ENCODE results near the gene IRF7.
"Not testable (repeated sequence)": the region's sequence is repeated elsewhere in the genome, so short reads cannot be mapped to it uniquely, and the experiment has no call there.

The IRF7 gene

GRCh38 chr11:581342-581741 is 34.4 kb downstream of the IRF7 start:
- no peak overlapping the region for H3K27ac Mint-ChIP-seq
- H3K4me3 Mint-ChIP-seq, result peak overlapping the region; percentile 9
- no peaks in the 10 kb centered on the region for H3K27me3 Mint-ChIP-seq (ENCODE audit: low read depth)
- peaks cover 21% of the 10 kb centered on the region for H3K36me3 Mint-ChIP-seq (ENCODE audit: low read depth)
- no peaks in the 10 kb centered on the region for H3K9me3 Mint-ChIP-seq
- DNase-seq (ENCODE audit: low spot score), result no peak
- peaks cover 28% of the 10 kb centered on the region for H3K4me1 Mint-ChIP-seq (ENCODE audit: low read depth)

- Mint-ChIP-seq H3K9me3 (no peaks in the 10 kb centered on the region), H3K36me3 (ENCODE audit: low read depth) (peaks cover 17% of the 10 kb centered on the region), H3K4me3 (no peak overlapping the region), H3K27me3 (ENCODE audit: low read depth) (peaks cover 1% of the 10 kb centered on the region), H3K4me1 (ENCODE audit: low read depth) (peaks cover 26% of the 10 kb centered on the region), H3K27ac (peak overlapping the region; percentile 60)
- no peak for DNase-seq (ENCODE audit: low spot score)
Measured at GRCh38 chr11:579830-580601, 35.7 kb downstream of the IRF7 start.

GRCh38 chr11:578276-579035 is 37.3 kb downstream of the IRF7 start:
- peaks cover 5% of the 10 kb centered on the region for H3K27me3 Mint-ChIP-seq (ENCODE audit: low read depth)
- peaks cover 36% of the 10 kb centered on the region for H3K4me1 Mint-ChIP-seq (ENCODE audit: low read depth)
- peak overlapping the region; percentile 94 for H3K4me3 Mint-ChIP-seq
- peaks cover 11% of the 10 kb centered on the region for H3K36me3 Mint-ChIP-seq (ENCODE audit: low read depth)
- no peak overlapping the region for H3K27ac Mint-ChIP-seq
- DNase-seq (ENCODE audit: low spot score), result no peak
- no peaks in the 10 kb centered on the region for H3K9me3 Mint-ChIP-seq

- peaks cover 5% of the 10 kb centered on the region for H3K27me3 Mint-ChIP-seq (ENCODE audit: low read depth)
- peaks cover 36% of the 10 kb centered on the region for H3K4me1 Mint-ChIP-seq (ENCODE audit: low read depth)
- H3K9me3 Mint-ChIP-seq, result no peaks in the 10 kb centered on the region
Measured at GRCh38 chr11:577611-577894, 38.2 kb downstream of the IRF7 start.

GRCh38 chr11:576811-577610 is 38.7 kb downstream of the IRF7 start:
- Mint-ChIP-seq H3K36me3 (ENCODE audit: low read depth) (peaks cover 9% of the 10 kb centered on the region), H3K27me3 (ENCODE audit: low read depth) (peaks cover 5% of the 10 kb centered on the region), H3K4me3 (peak overlapping the region; percentile 94), H3K27ac (peak overlapping the region; percentile 88), H3K9me3 (no peaks in the 10 kb centered on the region), H3K4me1 (ENCODE audit: low read depth) (peaks cover 36% of the 10 kb centered on the region)
- DNase-seq (ENCODE audit: low spot score), result no peak

More at GRCh38 chr11:577611-577894, 38.2 kb downstream of the IRF7 start:
- peak overlapping the region; percentile 88 for H3K27ac Mint-ChIP-seq
- DNase-seq (ENCODE audit: low spot score), result no peak
- peak overlapping the region; percentile 94 for H3K4me3 Mint-ChIP-seq
- H3K36me3 Mint-ChIP-seq (ENCODE audit: low read depth), result peaks cover 11% of the 10 kb centered on the region

GRCh38 chr11:575996-576768 is 39.6 kb downstream of the IRF7 start, which contains the start of gene PHRF1:
Gene PHRF1, plus strand, starts transcription at chr11:576470. Its CDS starts 5,043 bp downstream, at chr11:581513.
- Mint-ChIP-seq H3K36me3 (ENCODE audit: low read depth) (peaks cover 6% of the 10 kb centered on the region), H3K4me3 (peak within 1 kb of the TSS; percentile 94), H3K27me3 (ENCODE audit: low read depth) (peaks cover 5% of the 10 kb centered on the region), H3K9me3 (no peaks in the 10 kb centered on the region), H3K27ac (peak within 1 kb of the TSS; percentile 100), H3K4me1 (ENCODE audit: low read depth) (peaks cover 34% of the 10 kb centered on the region)
- peak; percentile 93 for DNase-seq (ENCODE audit: low spot score)

- H3K4me1 Mint-ChIP-seq (ENCODE audit: low read depth), result peaks cover 32% of the 10 kb centered on the region
- H3K27ac Mint-ChIP-seq, result peak overlapping the region; percentile 67
- H3K36me3 Mint-ChIP-seq (ENCODE audit: low read depth), result peaks cover 6% of the 10 kb centered on the region
- H3K9me3 Mint-ChIP-seq, result no peaks in the 10 kb centered on the region
- peak overlapping the region; percentile 88 for H3K4me3 Mint-ChIP-seq
- no peak for DNase-seq (ENCODE audit: low spot score)
- peaks cover 5% of the 10 kb centered on the region for H3K27me3 Mint-ChIP-seq (ENCODE audit: low read depth)
Measured at GRCh38 chr11:575313-575995, 40.3 kb downstream of the IRF7 start.

- Mint-ChIP-seq H3K9me3 (no peaks in the 10 kb centered on the region), H3K4me3 (peak overlapping the region; percentile 88), H3K27me3 (ENCODE audit: low read depth) (peaks cover 5% of the 10 kb centered on the region), H3K36me3 (ENCODE audit: low read depth) (peaks cover 6% of the 10 kb centered on the region), H3K27ac (peak overlapping the region; percentile 67), H3K4me1 (ENCODE audit: low read depth) (peaks cover 31% of the 10 kb centered on the region)
- DNase-seq (ENCODE audit: low spot score), result no peak
Measured at GRCh38 chr11:574632-575312, 41.0 kb downstream of the IRF7 start.

GRCh38 chr11:574031-574570 is 41.6 kb downstream of the IRF7 start:
- H3K27ac Mint-ChIP-seq, result peak overlapping the region; percentile 23
- peaks cover 27% of the 10 kb centered on the region for H3K4me1 Mint-ChIP-seq (ENCODE audit: low read depth)
- not testable (repeated sequence) for H3K36me3 Mint-ChIP-seq (ENCODE audit: low read depth); H3K9me3 Mint-ChIP-seq; DNase-seq (ENCODE audit: low spot score); H3K27me3 Mint-ChIP-seq (ENCODE audit: low read depth)
- H3K4me3 Mint-ChIP-seq, result peak overlapping the region; percentile 88

- H3K4me1 Mint-ChIP-seq (ENCODE audit: low read depth), result peaks cover 22% of the 10 kb centered on the region
Measured at GRCh38 chr11:573146-573759, 42.5 kb downstream of the IRF7 start.

GRCh38 chr11:571802-572185 is 44.0 kb downstream of the IRF7 start:
- Mint-ChIP-seq H3K27ac (no peak overlapping the region), H3K4me1 (ENCODE audit: low read depth) (peaks cover 16% of the 10 kb centered on the region), H3K36me3 (ENCODE audit: low read depth) (peaks cover 6% of the 10 kb centered on the region), H3K27me3 (ENCODE audit: low read depth) (peaks cover 5% of the 10 kb centered on the region), H3K9me3 (no peaks in the 10 kb centered on the region), H3K4me3 (no peak overlapping the region)
- no peak for DNase-seq (ENCODE audit: low spot score)

More at GRCh38 chr11:573146-573759, 42.5 kb downstream of the IRF7 start:
- no peak for DNase-seq (ENCODE audit: low spot score)
- no peaks in the 10 kb centered on the region for H3K9me3 Mint-ChIP-seq
- peaks cover 5% of the 10 kb centered on the region for H3K27me3 Mint-ChIP-seq (ENCODE audit: low read depth)
- H3K4me3 Mint-ChIP-seq, result no peak overlapping the region
- H3K36me3 Mint-ChIP-seq (ENCODE audit: low read depth), result peaks cover 6% of the 10 kb centered on the region
- no peak overlapping the region for H3K27ac Mint-ChIP-seq

All from T-helper 2 cell treated with Interferon-gamma antibody and Interleukin-4, amounts not matched to agents 5 μg/mL and 100 μg/mL, for 36 hours (primary cell).